ENCODE results near the gene HPS4. TPM values are rescaled to one million over a fixed set of nuclear protein-coding genes. Genes with fewer than 3 reads are reported as not detected.

HPS4 gene
- total RNA-seq, 1 experiment from 2014 or later: 26.2 TPM

DNA sequence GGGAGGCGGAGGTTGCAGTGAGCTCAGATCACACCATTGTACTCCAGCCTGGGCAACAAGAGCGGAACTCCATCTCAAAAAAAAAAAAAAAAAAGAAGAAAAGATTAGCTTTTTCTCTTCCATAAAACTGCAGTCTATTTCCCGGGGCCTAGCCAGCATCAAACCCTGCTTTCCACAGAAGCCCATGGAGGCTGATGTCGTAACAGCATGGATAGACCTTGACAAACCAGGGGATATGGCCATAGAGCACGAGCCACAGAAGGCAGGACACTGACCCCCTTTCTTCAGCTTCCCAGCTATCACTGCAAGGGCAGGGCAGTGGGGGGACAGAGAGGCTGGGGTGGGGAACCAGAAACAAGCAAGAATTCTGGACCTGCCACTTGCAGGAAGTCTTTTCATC, 21.5 kb downstream of the HPS4 start:
- TF ChIP-seq POLR2AphosphoS5 (IDR thresholded peaks at IDR 0.05; ENCODE audit: low read depth, low read length) (no peak), CTCF (IDR thresholded peaks at IDR 0.05) (no peak), TCF7L2 (IDR thresholded peaks at IDR 0.05; ENCODE audit: low read depth, low read length) (no peak), SIN3A (IDR thresholded peaks at IDR 0.05; ENCODE audit: borderline replicate concordance, insufficient read depth, low read depth, low read length) (no peak)
- TF ChIP-seq, protein P1, sequence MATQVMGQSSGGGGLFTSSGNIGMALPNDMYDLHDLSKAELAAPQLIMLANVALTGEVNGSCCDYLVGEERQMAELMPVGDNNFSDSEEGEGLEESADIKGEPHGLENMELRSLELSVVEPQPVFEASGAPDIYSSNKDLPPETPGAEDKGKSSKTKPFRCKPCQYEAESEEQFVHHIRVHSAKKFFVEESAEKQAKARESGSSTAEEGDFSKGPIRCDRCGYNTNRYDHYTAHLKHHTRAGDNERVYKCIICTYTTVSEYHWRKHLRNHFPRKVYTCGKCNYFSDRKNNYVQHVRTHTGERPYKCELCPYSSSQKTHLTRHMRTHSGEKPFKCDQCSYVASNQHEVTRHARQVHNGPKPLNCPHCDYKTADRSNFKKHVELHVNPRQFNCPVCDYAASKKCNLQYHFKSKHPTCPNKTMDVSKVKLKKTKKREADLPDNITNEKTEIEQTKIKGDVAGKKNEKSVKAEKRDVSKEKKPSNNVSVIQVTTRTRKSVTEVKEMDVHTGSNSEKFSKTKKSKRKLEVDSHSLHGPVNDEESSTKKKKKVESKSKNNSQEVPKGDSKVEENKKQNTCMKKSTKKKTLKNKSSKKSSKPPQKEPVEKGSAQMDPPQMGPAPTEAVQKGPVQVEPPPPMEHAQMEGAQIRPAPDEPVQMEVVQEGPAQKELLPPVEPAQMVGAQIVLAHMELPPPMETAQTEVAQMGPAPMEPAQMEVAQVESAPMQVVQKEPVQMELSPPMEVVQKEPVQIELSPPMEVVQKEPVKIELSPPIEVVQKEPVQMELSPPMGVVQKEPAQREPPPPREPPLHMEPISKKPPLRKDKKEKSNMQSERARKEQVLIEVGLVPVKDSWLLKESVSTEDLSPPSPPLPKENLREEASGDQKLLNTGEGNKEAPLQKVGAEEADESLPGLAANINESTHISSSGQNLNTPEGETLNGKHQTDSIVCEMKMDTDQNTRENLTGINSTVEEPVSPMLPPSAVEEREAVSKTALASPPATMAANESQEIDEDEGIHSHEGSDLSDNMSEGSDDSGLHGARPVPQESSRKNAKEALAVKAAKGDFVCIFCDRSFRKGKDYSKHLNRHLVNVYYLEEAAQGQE (IDR thresholded peaks at IDR 0.05; ENCODE audit: insufficient read depth in 1 of 2, low read depth in 2 of 2, low read length in 1 of 2): no peak
- Histone ChIP-seq H3K36me3 (ENCODE audit: control insufficient read depth, insufficient read depth, low read length) (peaks cover 3% of the 10 kb centered on the region), H3K27me3 (ENCODE audit: control insufficient read depth, insufficient read depth, low read length) (no peaks in the 10 kb centered on the region), H3K27ac (ENCODE audit: low read length) (no peak overlapping the region), H3K4me1 (ENCODE audit: control insufficient read depth, insufficient read depth, low read length) (no peaks in the 10 kb centered on the region), H3K4me3 (ENCODE audit: low read depth in 2 of 2, low read length in 2 of 2) (no peak overlapping the region), H3K9me3 (ENCODE audit: control insufficient read depth, insufficient read depth, low read depth, low read length) (no peaks in the 10 kb centered on the region)
- DNase-seq (ENCODE audit: low read depth, low spot score) (no peak), ATAC-seq (no peak)
- ChIA-PET POLR2A (no interaction called here), CTCF (interaction anchor here (0.7 kb wide), 1 partner anchor 14 kb away, joined by 5 read pairs; no protein-coding TSS in a partner anchor)
- intact Hi-C loops (cut with micrococcal nuclease; ENCODE audit: unreplicated experiment): loop anchor here (5.0 to 10.0 kb wide), 2 partner anchors 60 to 97 kb away; no protein-coding TSS in a partner anchor
- BruUV-seq (replicated peaks): no TSS peak
- in situ Hi-C loops (cut with HindIII; ENCODE audit: low pct_unique_long_range_greater_than_20kb, low sequenced_read_pairs): no loop called here

GRCh38 chr22:26461188-26461810, 22.3 kb downstream of the HPS4 start:
- in situ Hi-C loops (cut with HindIII; ENCODE audit: low pct_unique_long_range_greater_than_20kb, low sequenced_read_pairs) (no loop called here), intact Hi-C loops (cut with micrococcal nuclease; ENCODE audit: unreplicated experiment) (loop anchor here (5.0 to 10.0 kb wide), 2 partner anchors 59 to 96 kb away; no protein-coding TSS in a partner anchor)
- DNase-seq (ENCODE audit: low read depth, low spot score): no peak
- ATAC-seq: peak; percentile 88
- Histone ChIP-seq H3K4me1 (ENCODE audit: control insufficient read depth, insufficient read depth, low read length) (no peaks in the 10 kb centered on the region), H3K27ac (ENCODE audit: low read length) (no peak overlapping the region), H3K4me3 (ENCODE audit: low read depth in 2 of 2, low read length in 2 of 2) (no peak overlapping the region), H3K36me3 (ENCODE audit: control insufficient read depth, insufficient read depth, low read length) (peaks cover 3% of the 10 kb centered on the region), H3K9me3 (ENCODE audit: control insufficient read depth, insufficient read depth, low read depth, low read length) (no peaks in the 10 kb centered on the region), H3K27me3 (ENCODE audit: control insufficient read depth, insufficient read depth, low read length) (no peaks in the 10 kb centered on the region)
- ChIA-PET POLR2A (no interaction called here), CTCF (interaction anchor here (0.7 kb wide), 2 partner anchors 13 to 346 kb away, joined by 3 to 5 read pairs; no protein-coding TSS in a partner anchor)
- no TSS peak for BruUV-seq (replicated peaks)
- TF ChIP-seq SIN3A (IDR thresholded peaks at IDR 0.05; ENCODE audit: borderline replicate concordance, insufficient read depth, low read depth, low read length) (no peak), CTCF (IDR thresholded peaks at IDR 0.05) (peak; percentile 81)

All from Panc1 (cell line).